Measurements from ENCODE around the gene PLXNB3.

DNA sequence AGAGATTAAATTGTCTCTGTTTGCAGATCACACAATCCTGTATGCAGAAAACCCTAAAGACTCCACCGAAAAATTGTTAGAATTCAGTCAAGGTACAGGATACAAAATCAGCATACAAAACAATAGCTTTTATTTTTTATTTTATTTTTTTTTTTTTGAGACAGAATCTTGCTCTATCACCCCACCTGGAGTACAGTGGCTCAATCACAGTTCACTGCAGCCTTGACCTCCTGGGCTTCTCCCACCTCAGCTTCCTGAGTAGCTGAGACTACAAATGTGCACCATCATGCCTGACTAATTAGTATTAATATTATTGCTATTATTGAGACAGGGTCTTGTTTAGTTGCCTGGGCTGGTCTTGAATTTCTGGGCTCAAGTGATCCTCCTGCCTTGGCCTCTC lies 8.9 kb upstream of the PLXNB3 start:
- TF ChIP-seq POLR2A (IDR thresholded peaks at IDR 0.05): no peak
- TF ChIP-seq, protein P1, sequence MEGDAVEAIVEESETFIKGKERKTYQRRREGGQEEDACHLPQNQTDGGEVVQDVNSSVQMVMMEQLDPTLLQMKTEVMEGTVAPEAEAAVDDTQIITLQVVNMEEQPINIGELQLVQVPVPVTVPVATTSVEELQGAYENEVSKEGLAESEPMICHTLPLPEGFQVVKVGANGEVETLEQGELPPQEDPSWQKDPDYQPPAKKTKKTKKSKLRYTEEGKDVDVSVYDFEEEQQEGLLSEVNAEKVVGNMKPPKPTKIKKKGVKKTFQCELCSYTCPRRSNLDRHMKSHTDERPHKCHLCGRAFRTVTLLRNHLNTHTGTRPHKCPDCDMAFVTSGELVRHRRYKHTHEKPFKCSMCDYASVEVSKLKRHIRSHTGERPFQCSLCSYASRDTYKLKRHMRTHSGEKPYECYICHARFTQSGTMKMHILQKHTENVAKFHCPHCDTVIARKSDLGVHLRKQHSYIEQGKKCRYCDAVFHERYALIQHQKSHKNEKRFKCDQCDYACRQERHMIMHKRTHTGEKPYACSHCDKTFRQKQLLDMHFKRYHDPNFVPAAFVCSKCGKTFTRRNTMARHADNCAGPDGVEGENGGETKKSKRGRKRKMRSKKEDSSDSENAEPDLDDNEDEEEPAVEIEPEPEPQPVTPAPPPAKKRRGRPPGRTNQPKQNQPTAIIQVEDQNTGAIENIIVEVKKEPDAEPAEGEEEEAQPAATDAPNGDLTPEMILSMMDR (IDR thresholded peaks at IDR 0.05): no peak
- no peak for TF ChIP-seq POLR2AphosphoS5 (IDR thresholded peaks at IDR 0.05; ENCODE audit: insufficient read depth in 1 of 2, low read depth in 1 of 2)

Data from vagina (tissue), 2 donors.